Measurements from ENCODE around the gene COBL. TPM values are rescaled to one million over a fixed set of nuclear protein-coding genes. Genes with fewer than 3 reads are reported as not detected.

Gene COBL
- total and polyA plus RNA-seq, 2 of the 8 experiments (the other 6 are each of a cell fraction or from before 2014, with no cell fraction given) = 13.8 to 40.4 TPM

GRCh38 chr7:51262796-51263531 lies 53.6 kb downstream of the COBL start:
- Histone ChIP-seq H3K79me2 (ENCODE audit: control insufficient read depth in 1 of 2, insufficient read depth in 2 of 2, low read length in 2 of 2) (peaks cover 0 to 43% of the 10 kb centered on the region in 2 experiments; a peak in 3 of 4 replicates), H3K9ac (replicated peaks in 1 of 4; ENCODE audit: extremely low read depth in 1 of 4, low read depth in 3 of 4, low read length in 3 of 4) (no peak overlapping the region), H2BK120ac (replicated peaks; ENCODE audit: low read depth, low read length) (no peak overlapping the region), H3K4me1 (replicated peaks in 1 of 4; ENCODE audit: control insufficient read depth in 3 of 4, insufficient read depth in 4 of 4, low read length in 3 of 4) (peaks cover 0 to 10% (median 2%) of the 10 kb centered on the region in 4 experiments; a peak in 1 of 7 replicates), H4K5ac (ENCODE audit: insufficient read length, low read depth, low read length) (no peak overlapping the region), H3K36me3 (ENCODE audit: control insufficient read depth in 2 of 4, insufficient read depth in 4 of 4, low read length in 3 of 4) (no peaks in the 10 kb centered on the region; a peak in 1 of 8 replicates), H3K4me3 (ENCODE audit: extremely low read depth in 1 of 4, insufficient read depth in 2 of 4, low read depth in 3 of 4, low read length in 4 of 4) (no peak overlapping the region), H2AK5ac (ENCODE audit: low read depth, low read length) (no peak overlapping the region), H2BK5ac (ENCODE audit: low read depth, low read length) (0 out of 2 replicates have a peak overlapping the region, but pooled peaks have one; percentile 8), H3K9me3 (ENCODE audit: insufficient read depth in 2 of 2, low read depth in 1 of 2, low read length in 1 of 2) (no peaks in the 10 kb centered on the region), H2BK12ac (ENCODE audit: low read depth, low read length) (no peak overlapping the region), H3K23ac (ENCODE audit: insufficient read length) (no peak overlapping the region), H3K27ac (ENCODE audit: low read depth, low read length) (no peak overlapping the region), H4K20me1 (replicated peaks in 1 of 2; ENCODE audit: control insufficient read depth in 1 of 2, insufficient read depth in 2 of 2, low read length in 2 of 2) (peaks cover 3 to 12% of the 10 kb centered on the region in 2 experiments), H2AFZ (ENCODE audit: low read length) (no peak overlapping the region), H3K23me2 (ENCODE audit: low read depth, low read length) (no peaks in the 10 kb centered on the region; the same call in 1 of the 2 replicates), H3K27me3 (replicated peaks in 1 of 4; ENCODE audit: control insufficient read depth in 3 of 4, extremely low read depth in 1 of 4, insufficient read depth in 3 of 4, low read length in 3 of 4) (no peaks in the 10 kb centered on the region), H3K4ac (replicated peaks; ENCODE audit: insufficient read length, low read depth, low read length) (no peak overlapping the region), H4K91ac (replicated peaks; ENCODE audit: insufficient read length, low read length) (no peak overlapping the region), H2BK15ac (ENCODE audit: low read length) (no peak overlapping the region), H2BK20ac (ENCODE audit: low read length) (no peak overlapping the region), H3K79me1 (ENCODE audit: low read depth, low read length) (peaks cover 2% of the 10 kb centered on the region; the same call in 1 of the 2 replicates), H3K14ac (ENCODE audit: insufficient read length) (no peak overlapping the region), H3K4me2 (ENCODE audit: insufficient read depth in 1 of 2, low read depth in 2 of 2, low read length in 2 of 2) (no peak overlapping the region), H3K18ac (ENCODE audit: extremely low read depth, low read length) (no peak overlapping the region), H3K56ac (replicated peaks; ENCODE audit: insufficient read length, low read depth, low read length) (no peak overlapping the region), H4K8ac (ENCODE audit: extremely low read depth, insufficient read depth, low read length) (no peak overlapping the region)
- WGBS, 2 experiments (ENCODE audit: extremely low coverage in 1 of 2, insufficient coverage in 1 of 2, insufficient read length in 1 of 2, insufficient replicate concordance in 2 of 2, low coverage in 1 of 2, low lambda C conversion rate in 2 of 2, missing lambda C conversion rate in 1 of 2) = 93% methylated on average over 12 of the region's 12 CpGs; no CpG with 5 or more reads in 1 of the 2 experiments
- TF ChIP-seq RAD21 (IDR thresholded peaks at IDR 0.05 in 1 of 2, conservative IDR thresholded peaks at IDR 0.05 in 1 of 2; ENCODE audit: low read depth in 2 of 2, low read length in 2 of 2) = 0 out of 4 replicates have a peak, but pooled peaks of 1 of the 2 experiments have one; percentile 1
- TF ChIP-seq KDM4A (IDR thresholded peaks at IDR 0.05; ENCODE audit: low read depth, low read length, severe bottlenecking) = no peak
- DNase-seq (ENCODE audit: low read depth in 1 of 2, low spot score in 2 of 2) (peak in 1 of 2 experiments; percentile 40), FAIRE-seq (no peak)
- ChIA-PET CTCF (ENCODE audit: partially characterized antibody) (interaction anchor here (0.8 to 1.5 kb wide), 6 partner anchors 12 to 104 kb away, joined by 3 to 6 read pairs (median 4); no protein-coding TSS in a partner anchor), POLR2A (ENCODE audit: partially characterized antibody) (interaction anchor here (2.5 to 3.0 kb wide), 2 partner anchors 46 to 65 kb away, joined by 7 to 9 read pairs; no protein-coding TSS in a partner anchor)
